ENCODE data around the gene FSHR. TPM values are rescaled to one million over a fixed set of nuclear protein-coding genes. Genes with fewer than 3 reads are reported as not detected.

Gene FSHR
- total and polyA plus RNA-seq, 2 of the 8 experiments (the other 6 are each of a cell fraction or from before 2014, with no cell fraction given) = not detected

GRCh38 chr2:48980846-48981245 lies 173.5 kb downstream of the FSHR start:
- no peaks in the 10 kb centered on the region for H3K23me2 ChIP-seq (ENCODE audit: low read depth, low read length)
- H3K18ac ChIP-seq (ENCODE audit: extremely low read depth, low read length) = no peak overlapping the region
- H2BK12ac ChIP-seq (ENCODE audit: low read depth, low read length) = no peak overlapping the region
- H2BK15ac ChIP-seq (ENCODE audit: low read length) = no peak overlapping the region
- DNase-seq (ENCODE audit: low read depth in 1 of 2, low spot score in 2 of 2) (no peak), FAIRE-seq (no peak)
- no peaks in the 10 kb centered on the region for H3K4me1 ChIP-seq (replicated peaks in 1 of 4; ENCODE audit: control insufficient read depth in 3 of 4, insufficient read depth in 4 of 4, low read length in 3 of 4)
- H4K5ac ChIP-seq (ENCODE audit: insufficient read length, low read depth, low read length) = no peak overlapping the region
- no peak overlapping the region for H3K56ac ChIP-seq (replicated peaks; ENCODE audit: insufficient read length, low read depth, low read length)
- H4K8ac ChIP-seq (ENCODE audit: extremely low read depth, insufficient read depth, low read length) = no peak overlapping the region
- no peaks in the 10 kb centered on the region for H3K27me3 ChIP-seq (replicated peaks in 1 of 4; ENCODE audit: control insufficient read depth in 3 of 4, extremely low read depth in 1 of 4, insufficient read depth in 3 of 4, low read length in 3 of 4)
- H2BK5ac ChIP-seq (ENCODE audit: low read depth, low read length) = no peak overlapping the region
- peak overlapping the region in 1 of 4 experiments; percentile 34; a peak in 1 of 7 replicates for H3K9ac ChIP-seq (replicated peaks in 1 of 4; ENCODE audit: extremely low read depth in 1 of 4, low read depth in 3 of 4, low read length in 3 of 4)
- no peak overlapping the region for H2AK5ac ChIP-seq (ENCODE audit: low read depth, low read length)
- no peak overlapping the region for H3K4me2 ChIP-seq (ENCODE audit: insufficient read depth in 1 of 2, low read depth in 2 of 2, low read length in 2 of 2)
- CTCF ChIA-PET (ENCODE audit: partially characterized antibody) = no interaction called here
- TF ChIP-seq MAX (IDR thresholded peaks at IDR 0.05) (no peak), SIRT6 (IDR thresholded peaks at IDR 0.05; ENCODE audit: low read length) (no peak), FOSL1 (IDR thresholded peaks at IDR 0.05; ENCODE audit: insufficient read depth, low read depth, low read length) (no peak), TAF1 (IDR thresholded peaks at IDR 0.05; ENCODE audit: low read depth, low read length) (no peak), KDM5A (IDR thresholded peaks at IDR 0.05; ENCODE audit: low read length) (no peak)
- H3K23ac ChIP-seq (ENCODE audit: insufficient read length) = no peak overlapping the region
- no peak overlapping the region for H2AFZ ChIP-seq (ENCODE audit: low read length)
- H3K27ac ChIP-seq (ENCODE audit: low read depth, low read length) = no peak overlapping the region
- H3K4me3 ChIP-seq (ENCODE audit: extremely low read depth in 1 of 4, insufficient read depth in 2 of 4, low read depth in 3 of 4, low read length in 4 of 4) = no peak overlapping the region
- H4K91ac ChIP-seq (replicated peaks; ENCODE audit: insufficient read length, low read length) = no peak overlapping the region
- no peak overlapping the region for H2BK20ac ChIP-seq (ENCODE audit: low read length)
- POLR2A ChIA-PET (ENCODE audit: partially characterized antibody) = no interaction called here
- no peaks in the 10 kb centered on the region for H4K20me1 ChIP-seq (replicated peaks in 1 of 2; ENCODE audit: control insufficient read depth in 1 of 2, insufficient read depth in 2 of 2, low read length in 2 of 2)
- H3K36me3 ChIP-seq (ENCODE audit: control insufficient read depth in 2 of 4, insufficient read depth in 4 of 4, low read length in 3 of 4) = no peaks in the 10 kb centered on the region
- H2BK120ac ChIP-seq (replicated peaks; ENCODE audit: low read depth, low read length) = no peak overlapping the region
- no peaks in the 10 kb centered on the region for H3K9me3 ChIP-seq (ENCODE audit: insufficient read depth in 2 of 2, low read depth in 1 of 2, low read length in 1 of 2)
- H3K4ac ChIP-seq (replicated peaks; ENCODE audit: insufficient read length, low read depth, low read length) = no peak overlapping the region
- H3K79me1 ChIP-seq (ENCODE audit: low read depth, low read length) = no peaks in the 10 kb centered on the region
- WGBS, 2 experiments (ENCODE audit: extremely low coverage in 1 of 2, insufficient coverage in 1 of 2, insufficient read length in 1 of 2, insufficient replicate concordance in 2 of 2, low coverage in 1 of 2, low lambda C conversion rate in 2 of 2, missing lambda C conversion rate in 1 of 2) = 100% methylated on average over 2 of the region's 2 CpGs; no CpG with 5 or more reads in 1 of the 2 experiments
- no peaks in the 10 kb centered on the region for H3K79me2 ChIP-seq (ENCODE audit: control insufficient read depth in 1 of 2, insufficient read depth in 2 of 2, low read length in 2 of 2)
- H3K14ac ChIP-seq (ENCODE audit: insufficient read length) = no peak overlapping the region
